DMS 273 treated with DMSO at 0.1 percent for 48 hours (cell line): ENCODE results near the gene MPPED2.

Source experiments
- DNase-seq: peaks from one replicate; lab custom pipeline; 2025; lab: John Stamatoyannopoulos, UW

Gene MPPED2

GRCh38 chr11:30420233-30420787 lies 165.8 kb downstream of the MPPED2 start:
- no peak for DNase-seq

GRCh38 chr11:30414806-30415205 lies 171.3 kb downstream of the MPPED2 start:
- DNase-seq, result no peak

- no peak for DNase-seq
Observed at GRCh38 chr11:30414244-30414643, 171.9 kb downstream of the MPPED2 start.

GRCh38 chr11:30412509-30412908 lies 173.6 kb downstream of the MPPED2 start:
- no peak for DNase-seq

- no peak for DNase-seq
Observed at GRCh38 chr11:30411383-30411782, 174.8 kb downstream of the MPPED2 start.

GRCh38 chr11:30406978-30407762 lies 179.0 kb downstream of the MPPED2 start:
- DNase-seq, result no peak

- no peak for DNase-seq
Observed at GRCh38 chr11:30405385-30405784, 180.8 kb downstream of the MPPED2 start.

- DNase-seq, result no peak
Observed at GRCh38 chr11:30404136-30404535, 182.0 kb downstream of the MPPED2 start.

- DNase-seq, result no peak
Observed at GRCh38 chr11:30395751-30396150, 190.4 kb downstream of the MPPED2 start.

- DNase-seq, result no peak
Observed at GRCh38 chr11:30393012-30393411, 193.1 kb downstream of the MPPED2 start.

- DNase-seq, result no peak
Observed at GRCh38 chr11:30392221-30392784, 193.8 kb downstream of the MPPED2 start.

GRCh38 chr11:30388957-30389356 lies 197.2 kb downstream of the MPPED2 start:
- DNase-seq, result no peak

GRCh38 chr11:30387891-30388861 lies 198.0 kb downstream of the MPPED2 start:
- DNase-seq, result no peak

GRCh38 chr11:30381879-30382278 lies 204.3 kb downstream of the MPPED2 start:
- no peak for DNase-seq

- no peak for DNase-seq
Observed at GRCh38 chr11:30380846-30381245, 205.3 kb downstream of the MPPED2 start.

- no peak for DNase-seq
Observed at GRCh38 chr11:30377347-30377746, 208.8 kb downstream of the MPPED2 start.

GRCh38 chr11:30370164-30370563 lies 216.0 kb downstream of the MPPED2 start:
- no peak for DNase-seq

- DNase-seq, result no peak
Observed at GRCh38 chr11:30368394-30368793, 217.8 kb downstream of the MPPED2 start.

- DNase-seq, result no peak
Observed at GRCh38 chr11:30365793-30366517, 220.2 kb downstream of the MPPED2 start.

- DNase-seq, result no peak
Observed at GRCh38 chr11:30364837-30365482, 221.2 kb downstream of the MPPED2 start.
